Smooth muscle cell of the umbilical artery (primary cell): ENCODE measurements around the gene SLC35C1. TPM values are rescaled to one million over a fixed set of nuclear protein-coding genes. Genes with fewer than 3 reads are reported as not detected.

ENCODE experiments used
- total RNA-seq: library from RNA; depleted of rRNA; stranded (reverse); fragments of >200 nt; gene quantifications from 2 replicates; pipeline ENCODE4 v1.2.3, GENCODE V29; 2014

SLC35C1 gene
- total RNA-seq, result 11.9 and 23.4 TPM in 2 replicates

DNA sequence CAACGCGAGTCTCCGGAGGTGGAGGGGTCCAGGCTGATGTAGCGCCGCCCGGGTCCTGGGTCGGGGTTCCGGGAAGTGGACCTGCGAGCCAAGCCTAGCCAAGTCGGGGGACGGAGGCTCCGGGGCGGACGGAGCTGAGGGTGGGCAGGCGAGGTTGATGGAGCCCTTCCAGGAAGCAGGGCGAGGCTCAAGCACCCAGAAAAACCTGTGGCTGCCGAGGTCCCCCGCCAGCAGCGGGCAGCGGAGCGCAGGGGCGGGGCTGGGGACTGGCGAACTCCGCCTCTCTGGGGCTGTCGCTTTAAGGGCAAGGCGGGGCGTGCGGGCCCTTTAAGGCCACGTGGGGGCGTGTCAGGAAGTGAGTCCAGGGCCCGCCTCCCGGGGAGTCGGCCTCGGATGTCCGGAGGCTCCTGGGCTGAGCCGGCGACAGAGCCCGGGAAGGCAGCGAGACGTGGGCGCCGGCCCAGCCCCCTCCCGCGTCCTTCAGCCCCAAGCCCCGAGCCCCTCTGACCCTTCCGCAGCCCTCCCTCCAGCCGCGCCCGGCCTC lies at the start of gene SLC35C1:
TSS of gene SLC35C1 (plus strand) at position 389 of the 544 bp plus-strand sequence. CDS start 653 bp downstream, outside the sequence.

DNA sequence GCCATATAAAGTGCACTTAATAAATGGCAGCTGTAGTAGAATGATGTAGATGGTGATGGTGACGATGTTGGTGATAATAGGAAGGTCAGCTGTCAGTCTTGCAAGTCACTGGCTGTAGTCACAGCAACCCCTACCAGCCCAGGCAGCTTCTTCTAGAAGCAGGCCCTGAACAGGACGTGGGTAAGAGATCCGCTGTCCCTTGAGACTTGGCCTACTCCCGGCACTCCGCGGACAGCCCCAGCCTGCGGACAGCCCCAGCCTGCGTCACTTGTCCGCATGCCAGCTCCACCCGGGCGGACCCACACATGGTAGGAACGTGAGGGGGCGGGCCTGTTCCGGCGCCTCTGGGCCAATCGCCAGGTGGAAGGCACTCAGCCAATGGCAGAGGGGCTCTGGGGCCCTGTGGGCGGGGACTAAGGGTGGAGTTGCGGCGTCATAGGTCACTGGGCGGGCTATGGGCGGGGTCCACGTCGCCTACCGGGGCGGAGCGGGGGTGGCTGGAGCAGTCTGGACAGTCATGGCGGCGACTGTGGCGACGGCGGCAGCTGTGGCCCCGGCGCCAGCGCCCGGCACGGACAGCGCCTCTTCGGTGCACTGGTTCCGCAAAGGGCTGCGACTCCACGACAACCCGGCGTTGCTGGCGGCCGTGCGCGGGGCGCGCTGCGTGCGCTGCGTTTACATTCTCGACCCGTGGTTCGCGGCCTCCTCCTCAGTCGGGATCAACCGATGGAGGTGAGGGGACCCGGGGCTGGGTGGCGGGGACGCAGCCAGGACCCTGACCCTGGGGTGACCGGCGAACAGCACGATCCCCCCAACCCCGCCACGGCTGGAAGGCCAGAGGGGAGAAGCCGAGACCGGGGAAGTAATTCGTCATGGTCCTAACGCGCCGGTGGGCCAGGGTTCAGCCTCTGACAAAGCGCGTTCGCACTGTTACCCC lies 42.3 kb downstream of the SLC35C1 start, which contains the start of gene CRY2:
TSS of gene CRY2 (plus strand) at position 502 of the 937 bp plus-strand sequence. CDS start at position 518, 16 bp downstream.

Other genes starting within 250 kb of the SLC35C1 start
- gene CHST1, start 139.5 kb upstream of the SLC35C1 start, total RNA-seq, result 0.59 and 2.4 TPM in 2 replicates
- 13.4 and 15.6 TPM in 2 replicates for gene CRY2, start 42.3 kb downstream of the SLC35C1 start, total RNA-seq
- gene MAPK8IP1, start 80.5 kb downstream of the SLC35C1 start, total RNA-seq, result 3.6 and 6.2 TPM in 2 replicates
- 1.1 and 1.8 TPM in 2 replicates for gene FREY1, start 102.1 kb downstream of the SLC35C1 start, total RNA-seq
- gene PEX16, start 112.7 kb downstream of the SLC35C1 start, total RNA-seq, result 17.9 and 21.4 TPM in 2 replicates
- gene LARGE2, start 117.5 kb downstream of the SLC35C1 start, total RNA-seq, result under 0.01 TPM in 1 of 2 replicates, not detected in the other